ENCODE data around the gene CHIC2. TPM values are rescaled to one million over a fixed set of nuclear protein-coding genes. Genes with fewer than 3 reads are reported as not detected.

Gene CHIC2
- polyA plus RNA-seq, 1 donor from 2014 or later = 58.5 TPM

DNA sequence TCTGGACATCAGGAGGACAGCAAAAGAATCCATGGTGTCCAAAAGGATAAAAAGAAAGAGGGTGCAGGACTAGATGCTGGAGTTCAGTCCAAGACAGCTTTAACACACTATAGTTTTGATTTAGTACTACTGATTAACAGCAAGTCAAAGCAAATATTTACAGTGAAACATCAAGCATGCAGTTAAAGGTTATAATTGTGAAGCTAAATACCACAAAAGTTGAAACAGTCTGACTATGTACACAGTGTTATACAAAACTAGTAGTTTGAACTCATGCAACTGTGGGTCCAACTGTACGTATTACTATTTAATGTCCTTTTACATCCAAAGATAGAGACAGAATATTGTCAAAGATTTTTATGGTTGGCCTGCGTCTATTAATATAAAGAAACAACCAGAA, 57.6 kb downstream of the CHIC2 start:
- Histone ChIP-seq H3K9me3 (ENCODE audit: low read length) (no peaks in the 10 kb centered on the region), H3K9me2 (ENCODE audit: insufficient read depth, low read length) (no peaks in the 10 kb centered on the region), H3K9ac (ENCODE audit: low read length) (no peak overlapping the region), H2AFZ (ENCODE audit: low read depth, low read length) (no peak overlapping the region), H3K27ac (ENCODE audit: low read length) (no peak overlapping the region), H4K20me1 (ENCODE audit: insufficient read depth) (no peaks in the 10 kb centered on the region), H3K4me3 (ENCODE audit: low read length) (no peak overlapping the region), H3K36me3 (ENCODE audit: insufficient read depth, low read length) (no peaks in the 10 kb centered on the region), H3K27me3 (ENCODE audit: insufficient read depth, low read depth, low read length) (no peaks in the 10 kb centered on the region), H3K79me2 (replicated peaks; ENCODE audit: insufficient read depth, low read length) (peaks cover 14% of the 10 kb centered on the region), H3K4me2 (ENCODE audit: low read length) (no peak overlapping the region), H3F3A (ENCODE audit: insufficient read depth, low read length, poor library complexity, severe bottlenecking) (no peaks in the 10 kb centered on the region)
- no peak for TF ChIP-seq MXI1 (conservative IDR thresholded peaks at IDR 0.05; ENCODE audit: poor library complexity, severe bottlenecking)
- no peak for TF ChIP-seq TAF1 (IDR thresholded peaks at IDR 0.05; ENCODE audit: low read depth)
- no peak for TF ChIP-seq EZH2 (IDR thresholded peaks at IDR 0.05; ENCODE audit: borderline replicate concordance, insufficient read depth, low read length, poor library complexity, severe bottlenecking)
- TF ChIP-seq SMC3 (conservative IDR thresholded peaks at IDR 0.05; ENCODE audit: poor library complexity) = no peak
- TF ChIP-seq EP300 (conservative IDR thresholded peaks at IDR 0.05; ENCODE audit: poor library complexity, severe bottlenecking) = no peak
- TF ChIP-seq RAD21 (conservative IDR thresholded peaks at IDR 0.05) = no peak
- TF ChIP-seq, protein P1, sequence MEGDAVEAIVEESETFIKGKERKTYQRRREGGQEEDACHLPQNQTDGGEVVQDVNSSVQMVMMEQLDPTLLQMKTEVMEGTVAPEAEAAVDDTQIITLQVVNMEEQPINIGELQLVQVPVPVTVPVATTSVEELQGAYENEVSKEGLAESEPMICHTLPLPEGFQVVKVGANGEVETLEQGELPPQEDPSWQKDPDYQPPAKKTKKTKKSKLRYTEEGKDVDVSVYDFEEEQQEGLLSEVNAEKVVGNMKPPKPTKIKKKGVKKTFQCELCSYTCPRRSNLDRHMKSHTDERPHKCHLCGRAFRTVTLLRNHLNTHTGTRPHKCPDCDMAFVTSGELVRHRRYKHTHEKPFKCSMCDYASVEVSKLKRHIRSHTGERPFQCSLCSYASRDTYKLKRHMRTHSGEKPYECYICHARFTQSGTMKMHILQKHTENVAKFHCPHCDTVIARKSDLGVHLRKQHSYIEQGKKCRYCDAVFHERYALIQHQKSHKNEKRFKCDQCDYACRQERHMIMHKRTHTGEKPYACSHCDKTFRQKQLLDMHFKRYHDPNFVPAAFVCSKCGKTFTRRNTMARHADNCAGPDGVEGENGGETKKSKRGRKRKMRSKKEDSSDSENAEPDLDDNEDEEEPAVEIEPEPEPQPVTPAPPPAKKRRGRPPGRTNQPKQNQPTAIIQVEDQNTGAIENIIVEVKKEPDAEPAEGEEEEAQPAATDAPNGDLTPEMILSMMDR (IDR thresholded peaks at IDR 0.05; ENCODE audit: poor library complexity, severe bottlenecking) = no peak
- no peak for TF ChIP-seq POLR2AphosphoS5 (IDR thresholded peaks at IDR 0.05)
- TF ChIP-seq, protein P2, sequence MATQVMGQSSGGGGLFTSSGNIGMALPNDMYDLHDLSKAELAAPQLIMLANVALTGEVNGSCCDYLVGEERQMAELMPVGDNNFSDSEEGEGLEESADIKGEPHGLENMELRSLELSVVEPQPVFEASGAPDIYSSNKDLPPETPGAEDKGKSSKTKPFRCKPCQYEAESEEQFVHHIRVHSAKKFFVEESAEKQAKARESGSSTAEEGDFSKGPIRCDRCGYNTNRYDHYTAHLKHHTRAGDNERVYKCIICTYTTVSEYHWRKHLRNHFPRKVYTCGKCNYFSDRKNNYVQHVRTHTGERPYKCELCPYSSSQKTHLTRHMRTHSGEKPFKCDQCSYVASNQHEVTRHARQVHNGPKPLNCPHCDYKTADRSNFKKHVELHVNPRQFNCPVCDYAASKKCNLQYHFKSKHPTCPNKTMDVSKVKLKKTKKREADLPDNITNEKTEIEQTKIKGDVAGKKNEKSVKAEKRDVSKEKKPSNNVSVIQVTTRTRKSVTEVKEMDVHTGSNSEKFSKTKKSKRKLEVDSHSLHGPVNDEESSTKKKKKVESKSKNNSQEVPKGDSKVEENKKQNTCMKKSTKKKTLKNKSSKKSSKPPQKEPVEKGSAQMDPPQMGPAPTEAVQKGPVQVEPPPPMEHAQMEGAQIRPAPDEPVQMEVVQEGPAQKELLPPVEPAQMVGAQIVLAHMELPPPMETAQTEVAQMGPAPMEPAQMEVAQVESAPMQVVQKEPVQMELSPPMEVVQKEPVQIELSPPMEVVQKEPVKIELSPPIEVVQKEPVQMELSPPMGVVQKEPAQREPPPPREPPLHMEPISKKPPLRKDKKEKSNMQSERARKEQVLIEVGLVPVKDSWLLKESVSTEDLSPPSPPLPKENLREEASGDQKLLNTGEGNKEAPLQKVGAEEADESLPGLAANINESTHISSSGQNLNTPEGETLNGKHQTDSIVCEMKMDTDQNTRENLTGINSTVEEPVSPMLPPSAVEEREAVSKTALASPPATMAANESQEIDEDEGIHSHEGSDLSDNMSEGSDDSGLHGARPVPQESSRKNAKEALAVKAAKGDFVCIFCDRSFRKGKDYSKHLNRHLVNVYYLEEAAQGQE (IDR thresholded peaks at IDR 0.05; ENCODE audit: borderline replicate concordance) = no peak

DNA sequence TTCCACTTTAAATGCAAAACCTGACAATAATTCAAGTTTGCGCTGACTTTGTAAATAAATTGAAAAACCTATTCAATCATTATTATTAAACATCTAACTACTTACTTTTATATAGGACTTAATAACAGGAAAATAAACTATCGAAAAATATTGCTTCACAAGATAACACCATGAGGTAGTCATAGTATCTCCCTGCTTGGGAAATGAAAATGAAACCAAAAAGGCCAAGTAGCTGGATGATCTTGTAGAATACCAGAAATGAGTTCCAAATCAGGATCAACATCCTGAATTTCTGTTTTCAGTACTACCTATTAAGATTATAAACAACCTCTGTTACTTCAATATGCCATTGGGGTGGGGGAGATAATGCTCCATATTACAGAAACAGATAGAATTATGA, 58.9 kb downstream of the CHIC2 start:
- no peaks in the 10 kb centered on the region for H4K20me1 ChIP-seq (ENCODE audit: insufficient read depth)
- H3K27me3 ChIP-seq (ENCODE audit: insufficient read depth, low read depth, low read length) = no peaks in the 10 kb centered on the region
- H2AFZ ChIP-seq (ENCODE audit: low read depth, low read length) = no peak overlapping the region
- no peak overlapping the region for H3K4me3 ChIP-seq (ENCODE audit: low read length)
- H3K27ac ChIP-seq (ENCODE audit: low read length) = no peak overlapping the region
- TF ChIP-seq, protein P2 (IDR thresholded peaks at IDR 0.05; ENCODE audit: borderline replicate concordance) = no peak
- TF ChIP-seq EP300 (conservative IDR thresholded peaks at IDR 0.05; ENCODE audit: poor library complexity, severe bottlenecking) (no peak), POLR2AphosphoS5 (IDR thresholded peaks at IDR 0.05) (no peak), TAF1 (IDR thresholded peaks at IDR 0.05; ENCODE audit: low read depth) (no peak), RAD21 (conservative IDR thresholded peaks at IDR 0.05) (no peak), EZH2 (IDR thresholded peaks at IDR 0.05; ENCODE audit: borderline replicate concordance, insufficient read depth, low read length, poor library complexity, severe bottlenecking) (no peak), MXI1 (conservative IDR thresholded peaks at IDR 0.05; ENCODE audit: poor library complexity, severe bottlenecking) (no peak), SMC3 (conservative IDR thresholded peaks at IDR 0.05; ENCODE audit: poor library complexity) (no peak)
- TF ChIP-seq, protein P1 (IDR thresholded peaks at IDR 0.05; ENCODE audit: poor library complexity, severe bottlenecking) = no peak
- no peaks in the 10 kb centered on the region for H3K9me3 ChIP-seq (ENCODE audit: low read length)
- no peak overlapping the region for H3K4me2 ChIP-seq (ENCODE audit: low read length)
- H3K36me3 ChIP-seq (ENCODE audit: insufficient read depth, low read length) = no peaks in the 10 kb centered on the region
- no peaks in the 10 kb centered on the region for H3K9me2 ChIP-seq (ENCODE audit: insufficient read depth, low read length)
- no peaks in the 10 kb centered on the region for H3F3A ChIP-seq (ENCODE audit: insufficient read depth, low read length, poor library complexity, severe bottlenecking)
- H3K9ac ChIP-seq (ENCODE audit: low read length) = no peak overlapping the region
- peaks cover 4% of the 10 kb centered on the region for H3K79me2 ChIP-seq (replicated peaks; ENCODE audit: insufficient read depth, low read length)
